GM21825 (cell line): ENCODE measurements around the gene CSF2.

Experiments used
- ATAC-seq: cut with Tn5 transposase; IDR thresholded peaks from one replicate; pipeline ENCODE4 v1.9.1; 2021; ENCODE audit warnings: mild to moderate bottlenecking, moderate library complexity; ENCODE audit not compliant: unreplicated experiment

CSF2 gene

DNA sequence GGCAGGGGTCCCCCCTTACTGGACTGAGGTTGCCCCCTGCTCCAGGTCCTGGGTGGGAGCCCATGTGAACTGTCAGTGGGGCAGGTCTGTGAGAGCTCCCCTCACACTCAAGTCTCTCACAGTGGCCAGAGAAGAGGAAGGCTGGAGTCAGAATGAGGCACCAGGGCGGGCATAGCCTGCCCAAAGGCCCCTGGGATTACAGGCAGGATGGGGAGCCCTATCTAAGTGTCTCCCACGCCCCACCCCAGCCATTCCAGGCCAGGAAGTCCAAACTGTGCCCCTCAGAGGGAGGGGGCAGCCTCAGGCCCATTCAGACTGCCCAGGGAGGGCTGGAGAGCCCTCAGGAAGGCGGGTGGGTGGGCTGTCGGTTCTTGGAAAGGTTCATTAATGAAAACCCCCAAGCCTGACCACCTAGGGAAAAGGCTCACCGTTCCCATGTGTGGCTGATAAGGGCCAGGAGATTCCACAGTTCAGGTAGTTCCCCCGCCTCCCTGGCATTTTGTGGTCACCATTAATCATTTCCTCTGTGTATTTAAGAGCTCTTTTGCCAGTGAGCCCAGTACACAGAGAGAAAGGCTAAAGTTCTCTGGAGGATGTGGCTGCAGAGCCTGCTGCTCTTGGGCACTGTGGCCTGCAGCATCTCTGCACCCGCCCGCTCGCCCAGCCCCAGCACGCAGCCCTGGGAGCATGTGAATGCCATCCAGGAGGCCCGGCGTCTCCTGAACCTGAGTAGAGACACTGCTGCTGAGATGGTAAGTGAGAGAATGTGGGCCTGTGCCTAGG lies at the start of gene CSF2:
CSF2 (plus strand) TSS at position 559 of the 783 bp plus-strand sequence; CDS start at position 594, 35 bp downstream.
- ATAC-seq, result no peak

DNA sequence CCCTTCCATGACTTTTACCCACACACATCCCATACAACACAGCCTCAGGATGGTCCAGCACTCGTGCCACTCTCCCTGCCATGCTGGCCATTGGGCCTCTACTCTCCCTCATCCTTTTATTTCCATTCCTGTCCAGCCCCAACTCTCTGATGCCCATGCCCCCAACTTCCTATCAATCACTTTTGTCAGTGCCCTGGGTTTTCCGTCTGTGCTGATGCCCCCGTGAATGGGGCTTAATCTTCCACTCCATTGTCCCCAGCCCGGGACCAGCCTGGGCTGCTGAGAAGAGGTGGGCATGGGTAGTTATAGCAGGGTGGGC lies 49.5 kb upstream of the CSF2 start:
- no peak for ATAC-seq

DNA sequence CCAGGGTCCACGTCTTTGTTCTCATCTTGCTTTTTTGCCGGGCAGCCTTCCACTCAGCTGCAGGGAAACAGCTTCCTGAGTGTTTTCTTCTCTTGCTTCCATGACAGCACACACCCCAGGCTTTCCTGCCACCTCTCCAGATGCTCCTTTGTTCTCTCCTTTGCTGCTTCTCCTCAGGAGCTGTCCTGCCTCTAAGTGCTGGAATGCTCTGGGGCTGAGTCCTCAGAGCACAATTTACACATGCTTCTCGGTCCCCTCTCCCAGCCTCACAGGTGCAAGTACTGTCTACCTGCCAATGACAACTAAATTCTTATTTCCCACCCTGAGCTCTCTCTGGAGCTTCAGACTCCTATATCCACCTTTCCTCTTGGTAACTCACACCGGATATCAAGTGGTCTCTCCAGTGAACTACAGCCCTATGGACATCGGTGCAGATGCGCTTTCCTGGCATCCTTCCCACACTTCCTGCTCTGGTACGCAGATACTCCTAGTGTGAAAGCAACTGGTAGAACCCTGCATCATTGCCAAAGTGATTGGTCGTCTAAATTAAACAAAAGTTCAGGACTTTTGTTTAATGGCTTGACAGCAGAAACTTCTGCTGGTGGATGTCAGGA lies 48.7 kb upstream of the CSF2 start:
- ATAC-seq, result no peak

GRCh38 chr5:132025403-132025971 lies 48.1 kb upstream of the CSF2 start:
- ATAC-seq, result no peak

- ATAC-seq, result no peak
These were observed 47.0 kb upstream of the CSF2 start for GRCh38 chr5:132026516-132027008.

DNA sequence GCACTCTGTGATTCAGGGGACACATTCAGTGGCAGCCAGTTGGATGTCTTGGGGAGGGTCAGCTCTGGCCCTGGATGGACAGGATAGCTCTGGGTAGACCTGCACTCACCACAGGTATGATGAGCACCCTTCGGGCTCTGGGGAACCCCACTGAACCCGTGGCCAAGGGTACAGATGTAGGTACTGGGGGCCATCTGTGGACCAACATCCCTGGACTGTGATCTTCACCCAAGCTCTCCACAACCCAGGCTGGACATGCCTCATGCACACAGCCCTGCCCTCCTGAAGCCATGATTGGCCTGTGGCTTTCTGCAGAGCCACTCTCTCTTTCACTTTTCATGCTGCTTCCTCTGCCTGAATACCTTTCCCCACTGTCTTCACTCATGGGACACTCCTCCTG lies 46.6 kb upstream of the CSF2 start:
- no peak for ATAC-seq

DNA sequence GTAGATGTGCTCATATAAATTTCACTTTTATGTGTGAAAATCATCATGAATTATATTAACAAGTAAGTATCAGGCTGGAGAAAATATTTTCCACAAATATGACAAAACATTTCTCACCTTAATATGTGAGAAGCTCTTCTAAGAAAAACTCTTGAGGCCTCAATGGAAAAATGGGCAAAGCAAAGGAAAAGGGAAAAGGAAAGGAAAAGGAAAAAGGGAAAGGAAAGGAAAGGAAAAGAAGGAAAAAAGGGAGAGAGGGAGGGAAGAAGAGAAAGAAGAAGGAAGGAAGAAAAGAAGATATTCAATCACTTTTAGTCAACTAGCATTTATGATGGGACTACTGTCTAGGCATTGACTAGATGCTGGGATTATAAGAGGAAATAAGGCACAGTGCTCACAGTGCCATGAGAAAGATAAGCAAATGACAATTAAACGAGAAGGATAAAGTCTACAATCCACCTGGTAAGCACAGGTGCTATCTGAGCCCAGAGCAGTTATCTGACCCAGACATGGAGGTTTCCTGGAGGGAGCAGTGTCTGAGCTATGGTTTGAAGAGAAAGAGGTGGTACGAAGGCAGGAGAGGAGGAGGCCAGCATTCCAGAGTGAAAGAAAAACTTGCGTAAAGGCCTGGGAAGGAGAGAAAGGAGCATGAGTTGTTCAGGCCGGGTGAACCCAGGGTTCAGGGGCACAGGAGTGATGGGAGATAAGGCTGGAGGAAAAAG lies 43.8 kb upstream of the CSF2 start:
- ATAC-seq, result no peak

DNA sequence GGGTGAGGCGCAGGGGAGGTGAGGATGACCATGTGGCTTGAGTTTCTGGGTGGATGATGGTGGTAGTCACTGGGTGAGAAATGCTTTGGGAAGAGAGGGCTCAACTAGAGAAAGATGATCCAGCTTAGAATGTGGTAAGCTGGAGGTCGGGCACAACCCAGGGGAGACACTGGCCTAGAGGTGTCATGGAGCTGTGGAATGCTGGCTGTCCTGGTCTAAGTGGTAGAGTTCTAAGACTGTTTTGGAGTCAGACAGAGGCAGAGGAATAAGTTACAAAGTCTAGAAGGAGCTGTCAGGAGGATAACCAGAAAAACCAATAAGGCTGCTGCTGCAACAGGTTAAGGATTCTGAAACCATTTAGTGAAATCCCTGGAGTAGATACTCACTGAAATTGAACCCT lies 43.0 kb upstream of the CSF2 start:
- ATAC-seq, result no peak

- ATAC-seq, result no peak
These were observed 41.4 kb upstream of the CSF2 start for GRCh38 chr5:132032196-132032595.

- no peak for ATAC-seq
These were observed 40.5 kb upstream of the CSF2 start for GRCh38 chr5:132033122-132033521.

DNA sequence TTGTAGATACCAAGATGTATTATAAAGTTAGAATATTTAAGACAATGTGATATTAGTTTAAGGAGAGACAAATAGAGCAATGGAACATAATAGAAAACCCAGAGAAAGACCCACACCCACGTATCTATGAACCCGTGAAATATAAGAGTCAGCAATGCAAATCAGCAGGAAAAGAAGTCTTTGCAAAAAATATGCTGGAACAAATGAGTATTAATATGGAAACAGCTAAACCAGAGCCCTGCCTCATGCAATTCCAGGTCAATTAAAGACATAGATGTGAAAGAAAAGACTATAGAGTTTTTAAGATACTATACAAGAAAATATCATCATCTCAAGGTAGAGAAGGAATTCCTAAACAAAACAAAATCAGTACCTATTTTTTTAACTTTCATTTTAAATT lies 36.2 kb upstream of the CSF2 start:
- no peak for ATAC-seq

DNA sequence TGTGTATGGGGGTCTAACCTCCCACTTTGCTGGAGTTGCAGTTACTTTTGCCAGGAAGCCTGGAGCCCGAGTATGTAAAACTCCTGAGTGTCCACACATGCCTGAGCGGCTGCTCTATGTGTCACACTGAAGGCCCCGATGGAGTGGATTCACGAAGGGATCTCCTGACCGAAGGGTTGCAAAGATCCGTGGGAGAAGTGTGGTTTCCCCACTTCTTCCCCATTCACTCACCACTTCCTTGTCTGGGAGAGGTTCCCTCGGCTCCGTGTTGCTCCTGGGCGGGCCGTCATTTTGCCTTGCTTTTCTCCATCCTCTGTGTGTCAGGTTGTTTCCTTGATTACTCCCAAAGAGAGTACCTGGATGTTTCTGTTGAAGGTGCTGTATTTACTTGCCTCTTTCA lies 29.4 kb upstream of the CSF2 start:
- no peak for ATAC-seq

DNA sequence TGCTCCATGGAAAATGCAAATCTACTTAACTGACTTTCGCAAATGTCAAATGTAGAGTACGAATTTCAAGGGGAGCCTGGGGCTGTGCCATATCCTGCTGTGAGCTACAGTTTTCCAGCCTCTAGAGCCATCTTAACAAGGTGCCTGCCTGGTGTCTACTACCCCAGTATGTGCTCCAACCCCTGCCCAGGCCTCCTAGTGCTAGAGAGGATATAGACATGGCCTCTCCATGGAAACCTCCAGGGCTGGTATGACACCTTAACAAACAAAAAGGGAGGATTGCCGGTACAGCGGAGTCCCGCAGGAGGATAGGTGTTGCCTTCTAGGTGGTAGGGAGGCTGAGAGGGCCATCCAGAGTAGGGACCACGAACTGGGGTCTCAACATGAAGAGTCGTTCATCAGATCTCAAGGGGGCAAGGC lies 26.7 kb upstream of the CSF2 start:
- ATAC-seq, result no peak

DNA sequence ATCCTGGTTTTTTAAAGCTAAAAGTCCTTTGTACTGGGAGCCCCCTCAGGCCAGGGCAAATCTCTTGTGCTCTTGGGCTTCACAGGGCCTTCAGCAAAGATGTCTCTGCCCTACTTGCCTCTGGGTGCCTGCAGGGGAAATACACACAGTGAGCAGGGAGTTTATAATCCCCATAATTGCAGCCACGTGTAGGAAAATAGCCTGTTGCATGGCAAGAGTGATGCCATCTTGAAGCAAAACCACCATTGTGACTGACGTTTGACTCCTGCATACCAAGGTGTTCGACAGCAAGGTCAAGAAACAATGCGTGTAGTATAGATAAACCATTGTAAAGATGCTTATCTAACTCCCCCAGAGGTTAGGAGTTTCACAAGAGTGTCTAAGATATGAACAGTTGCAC lies 24.5 kb upstream of the CSF2 start:
- no peak for ATAC-seq

DNA sequence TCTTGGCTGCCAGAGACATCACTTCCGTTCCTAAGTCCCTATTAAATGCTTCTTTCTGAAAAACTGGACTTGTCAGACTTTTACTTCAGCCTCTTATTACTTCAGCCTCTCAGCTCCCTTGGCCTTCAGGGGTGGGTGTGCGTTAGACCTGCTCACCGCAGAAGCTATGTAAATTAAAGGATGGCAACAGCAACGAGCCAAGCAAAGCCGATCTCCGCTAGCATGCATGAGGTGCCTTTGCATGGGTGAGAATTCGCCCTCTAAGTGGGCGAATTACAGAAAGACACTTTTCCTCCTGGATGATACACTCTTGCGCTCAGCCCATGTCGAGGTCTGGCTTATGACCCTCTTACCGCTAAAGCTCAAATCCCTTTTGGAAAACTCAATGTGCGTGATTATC lies 24.0 kb upstream of the CSF2 start:
- no peak for ATAC-seq

DNA sequence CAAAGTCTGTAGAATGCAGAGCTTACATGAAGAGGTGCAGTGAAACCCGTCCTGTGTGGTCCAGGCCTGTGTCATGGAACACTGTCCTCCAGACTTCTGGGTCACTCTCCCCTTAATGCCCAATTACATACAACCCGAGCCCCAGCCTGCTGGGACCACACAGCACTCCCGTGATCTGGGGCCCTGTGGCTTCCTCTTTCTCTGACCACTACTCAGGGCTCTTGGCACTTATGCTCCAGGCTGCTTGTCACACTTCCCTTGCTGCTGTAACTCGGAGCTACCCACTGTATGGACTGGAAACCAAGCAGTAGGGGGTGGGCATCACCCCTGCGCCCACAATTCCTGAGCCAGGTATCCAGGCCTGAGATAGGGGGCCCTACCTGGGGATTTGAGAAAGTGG lies 23.5 kb upstream of the CSF2 start:
- ATAC-seq, result no peak

GRCh38 chr5:132050661-132051552 lies 22.7 kb upstream of the CSF2 start:
- no peak for ATAC-seq

GRCh38 chr5:132052520-132052919 lies 21.1 kb upstream of the CSF2 start:
- no peak for ATAC-seq

GRCh38 chr5:132053483-132053882 lies 20.1 kb upstream of the CSF2 start:
- ATAC-seq, result no peak

DNA sequence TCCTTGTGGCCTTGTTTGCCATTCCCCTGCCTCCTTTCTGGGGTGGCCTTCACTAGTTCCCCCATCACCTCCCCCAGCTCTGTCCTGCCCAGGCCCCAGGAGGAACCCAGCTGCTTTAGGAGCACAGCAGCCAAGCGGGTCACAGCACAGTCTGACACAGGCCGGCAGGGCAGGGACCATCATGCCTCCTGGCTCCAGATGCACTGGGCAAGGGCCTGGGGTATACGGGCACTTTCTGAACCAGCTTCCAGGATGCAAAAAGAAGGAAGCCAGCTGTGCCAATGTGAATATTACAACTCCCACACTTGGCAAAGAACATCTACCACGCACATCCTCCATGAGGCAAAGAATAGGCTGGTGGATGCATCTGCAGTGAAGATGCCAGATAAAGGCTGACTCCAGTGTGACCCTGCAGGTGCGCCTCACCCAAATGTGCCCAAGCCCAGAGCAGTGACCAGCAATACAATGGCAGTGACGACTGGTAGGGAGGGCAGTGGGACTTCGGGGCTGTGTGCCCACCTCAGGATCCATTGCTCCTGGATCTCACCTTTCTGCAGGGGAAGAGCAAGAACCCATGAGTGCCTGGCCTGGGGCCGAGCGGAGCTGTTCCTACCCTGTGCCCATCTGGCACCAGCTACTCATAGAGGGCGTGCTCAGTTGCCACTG lies 19.4 kb upstream of the CSF2 start:
- ATAC-seq, result no peak
